GM19452 (cell line): ENCODE results near the gene GPR146.

Source experiments
- ATAC-seq: cut with Tn5 transposase; IDR thresholded peaks from one replicate; pipeline ENCODE4 v1.9.1; 2021; ENCODE audit not compliant: unreplicated experiment

Gene GPR146

GRCh38 chr7:1041551-1042491 is 2.5 kb upstream of the GPR146 start:
- ATAC-seq = no peak

- no peak for ATAC-seq
Observed at GRCh38 chr7:1042492-1042833, 1.9 kb upstream of the GPR146 start.

GRCh38 chr7:1043552-1044188 is 676 bp upstream of the GPR146 start:
- ATAC-seq = no peak

- no peak for ATAC-seq
Observed at GRCh38 chr7:1045069-1046063, 1.0 kb downstream of the GPR146 start.

GRCh38 chr7:1046722-1047679 is 2.7 kb downstream of the GPR146 start:
- ATAC-seq = no peak

GRCh38 chr7:1049006-1049741 is 4.8 kb downstream of the GPR146 start:
- no peak for ATAC-seq

GRCh38 chr7:1049801-1050200 is 5.5 kb downstream of the GPR146 start:
- ATAC-seq = no peak

GRCh38 chr7:1050254-1050906 is 6.0 kb downstream of the GPR146 start:
- no peak for ATAC-seq

GRCh38 chr7:1050956-1051690 is 6.8 kb downstream of the GPR146 start:
- no peak for ATAC-seq

- no peak for ATAC-seq
Observed at GRCh38 chr7:1052031-1052818, 7.9 kb downstream of the GPR146 start.

GRCh38 chr7:1053002-1053411 is 8.7 kb downstream of the GPR146 start:
- ATAC-seq = no peak

GRCh38 chr7:1053816-1054370 is 9.5 kb downstream of the GPR146 start:
- ATAC-seq = no peak

- ATAC-seq = no peak
Observed at GRCh38 chr7:1054438-1054837, 10.1 kb downstream of the GPR146 start.

- no peak for ATAC-seq
Observed at GRCh38 chr7:1054861-1055450, 10.6 kb downstream of the GPR146 start.

- ATAC-seq = no peak
Observed at GRCh38 chr7:1055491-1055955, 11.2 kb downstream of the GPR146 start.

GRCh38 chr7:1055956-1056784 is 11.8 kb downstream of the GPR146 start:
- ATAC-seq = no peak
